ENCODE measurements around the gene ANO9. TPM values are rescaled to one million over a fixed set of nuclear protein-coding genes. Genes with fewer than 3 reads are reported as not detected.

Gene ANO9
- total and polyA plus RNA-seq, 2 experiments from 2014 or later, result 9.0 to 10.2 TPM

- no peak for TF ChIP-seq REST (IDR thresholded peaks at IDR 0.05; ENCODE audit: unreplicated experiment)
- no peak for TF ChIP-seq NANOG (IDR thresholded peaks at IDR 0.05; ENCODE audit: borderline replicate concordance)
- no peak for TF ChIP-seq ZNF114 (CRISPR knock-in tag; IDR thresholded peaks at IDR 0.05)
- no peak for TF ChIP-seq ZNF331 (CRISPR knock-in tag; IDR thresholded peaks at IDR 0.05; ENCODE audit: low read depth)
- no peak for TF ChIP-seq ETS1 (IDR thresholded peaks at IDR 0.05)
- TF ChIP-seq CREB1 (CRISPR knock-in tag; IDR thresholded peaks at IDR 0.05; ENCODE audit: low read depth), result no peak
- no peak for TF ChIP-seq POLR2AphosphoS5 (IDR thresholded peaks at IDR 0.05; ENCODE audit: low read depth)
These were observed 9.9 kb downstream of the ANO9 start (continued) for GRCh38 chr11:431921-432320.

- Mint-ChIP-seq H3K27me3 (ENCODE audit: insufficient read depth, low read depth, poor library complexity) (peaks cover 7% of the 10 kb centered on the region), H3K36me3 (ENCODE audit: low read depth) (peaks cover 4% of the 10 kb centered on the region), H3K4me1 (peaks cover 3% of the 10 kb centered on the region; the same call in 1 of the 3 replicates), H3K4me3 (no peak overlapping the region), H3K9me3 (peaks cover 3% of the 10 kb centered on the region; the same call in 2 of the 3 replicates), H3K27ac (no peak overlapping the region)
- Histone ChIP-seq H3K27ac (ENCODE audit: low read depth) (no peak overlapping the region), H3K4me3 (no peak overlapping the region), H3K27me3 (ENCODE audit: insufficient read depth) (no peaks in the 10 kb centered on the region), H2AFZ (no peak overlapping the region), H3K4me1 (ENCODE audit: insufficient read depth) (no peaks in the 10 kb centered on the region), H4K20me1 (replicated peaks; ENCODE audit: insufficient read depth) (no peaks in the 10 kb centered on the region), H3K36me3 (ENCODE audit: insufficient read depth) (no peaks in the 10 kb centered on the region), H3F3A (replicated peaks; ENCODE audit: low read depth) (0 out of 2 replicates have a peak, but pooled peaks cover 2% of the 10 kb centered on the region), H3K4me2 (no peak overlapping the region), H3K9me2 (ENCODE audit: insufficient read depth) (no peaks in the 10 kb centered on the region), H3K79me2 (replicated peaks; ENCODE audit: insufficient read depth) (no peaks in the 10 kb centered on the region)
- peak; percentile 62 for ATAC-seq
- no peak for DNase-seq (ENCODE audit: low spot score)
- TF ChIP-seq POLR2AphosphoS5 (IDR thresholded peaks at IDR 0.05; ENCODE audit: low read depth) (no peak), REST (IDR thresholded peaks at IDR 0.05; ENCODE audit: unreplicated experiment) (no peak), ZNF331 (CRISPR knock-in tag; IDR thresholded peaks at IDR 0.05; ENCODE audit: low read depth) (no peak), ZNF114 (CRISPR knock-in tag; IDR thresholded peaks at IDR 0.05) (no peak), NANOG (IDR thresholded peaks at IDR 0.05; ENCODE audit: borderline replicate concordance) (no peak), ETS1 (IDR thresholded peaks at IDR 0.05) (no peak), EZH2phosphoT487 (IDR thresholded peaks at IDR 0.05; ENCODE audit: unreplicated experiment) (no peak), CTCF (conservative IDR thresholded peaks at IDR 0.05; ENCODE audit: low read depth in 2 of 2) (no peak), CREB1 (CRISPR knock-in tag; IDR thresholded peaks at IDR 0.05; ENCODE audit: low read depth) (no peak), STAT1 (IDR thresholded peaks at IDR 0.05; ENCODE audit: unreplicated experiment) (no peak), EZH2 (IDR thresholded peaks at IDR 0.05; ENCODE audit: low read depth, unreplicated experiment) (no peak)
These were observed 11.8 kb downstream of the ANO9 start for GRCh38 chr11:429931-430456.
